Stimulated activated CD4-positive, alpha-beta T cell treated with anti-CD3 and anti-CD28 coated beads, Interleukin-15, amount 100 ng/mL, for 48 hours (primary cell): ENCODE measurements around the gene GHDC.
"Not testable (repeated sequence)": the region's sequence is repeated elsewhere in the genome, so short reads cannot be mapped to it uniquely, and the experiment has no call there.

Experiments
- DNase-seq, 2 donors: peaks; one replicate each; pipeline ENCODE4 v3.0.0-alpha.2; 2020; ENCODE audit warnings: low read depth in 2 of 2

Gene GHDC

GRCh38 chr17:42153919-42154742 is 40.2 kb downstream of the GHDC start:
- DNase-seq, result no peak

GRCh38 chr17:42146911-42147607 is 47.2 kb downstream of the GHDC start:
- DNase-seq, result no peak

- DNase-seq, result not testable (repeated sequence)
These were observed 51.2 kb downstream of the GHDC start for GRCh38 chr17:42143138-42143537.

GRCh38 chr17:42142371-42142896 is 51.9 kb downstream of the GHDC start:
- no peak for DNase-seq

GRCh38 chr17:42141382-42141781 is 52.9 kb downstream of the GHDC start:
- DNase-seq, result no peak

- not testable (repeated sequence) for DNase-seq
These were observed 53.6 kb downstream of the GHDC start for GRCh38 chr17:42140690-42141089.
